ENCODE data around the gene HPN. TPM values are rescaled to one million over a fixed set of nuclear protein-coding genes. Genes with fewer than 3 reads are reported as not detected.

Gene HPN
- total and polyA plus RNA-seq, 2 of the 13 experiments (the other 11 are each of a cell fraction or from before 2014, with no cell fraction given), result 46.7 to 261 TPM

GRCh38 chr19:35073516-35073915 lies 32.0 kb downstream of the HPN start:
- ChIA-PET POLR2A (no interaction called here), CTCF (ENCODE audit: low intra/inter-chr PET ratio, low total read pairs) (no interaction called here)
- Histone ChIP-seq H3K27me3 (ENCODE audit: control insufficient read depth in 1 of 2, insufficient read depth in 2 of 2, low read length in 2 of 2) (peaks cover 14 to 43% of the 10 kb centered on the region in 2 experiments), H3K4me3 (replicated peaks in 1 of 3; ENCODE audit: insufficient read depth in 1 of 3, low read depth in 2 of 3, low read length in 3 of 3) (no peak overlapping the region), H2AFZ (ENCODE audit: low read length) (no peak overlapping the region), H3K36me3 (replicated peaks in 1 of 2; ENCODE audit: control insufficient read depth in 1 of 2, insufficient read depth in 2 of 2, low read length in 2 of 2) (no peaks in the 10 kb centered on the region), H3K4me1 (ENCODE audit: insufficient read depth, low read length) (peaks cover 3% of the 10 kb centered on the region), H3K27ac (ENCODE audit: extremely low read length, insufficient read depth, low read length) (no peak overlapping the region), H3K79me2 (ENCODE audit: insufficient read depth, low read length) (no peaks in the 10 kb centered on the region), H3K4me2 (ENCODE audit: low read depth, low read length) (no peak overlapping the region), H4K20me1 (ENCODE audit: insufficient read depth, low read length) (no peaks in the 10 kb centered on the region), H3K9ac (ENCODE audit: insufficient read depth, low read depth, low read length) (no peak overlapping the region), H3K9me3 (ENCODE audit: low read length) (peaks cover 11% of the 10 kb centered on the region)
- WGBS (ENCODE audit: low lambda C conversion rate), result 69% methylated on average over 6 of the region's 10 CpGs
- in situ Hi-C loops (cut with HindIII; ENCODE audit: extremely low pct_ligation_motif_present, low pct_unique_long_range_greater_than_20kb), result no loop called here
- TF ChIP-seq NPAS2 (CRISPR knock-in tag; IDR thresholded peaks at IDR 0.05; ENCODE audit: borderline replicate concordance) (no peak), FIP1L1 (IDR thresholded peaks at IDR 0.05; ENCODE audit: borderline replicate concordance, insufficient read depth, low read depth, low read length) (no peak), ZBTB3 (CRISPR knock-in tag; IDR thresholded peaks at IDR 0.05; ENCODE audit: borderline replicate concordance, low read depth) (no peak), ZNF670 (CRISPR knock-in tag; IDR thresholded peaks at IDR 0.05; ENCODE audit: borderline replicate concordance) (no peak)
- BruUV-seq (replicated peaks), result no TSS peak
- ATAC-seq, result no peak; the same call in 2 of the 3 replicates
- FAIRE-seq, result no peak
- no peak for DNase-seq (ENCODE audit: low spot score)
- intact Hi-C loops (cut with micrococcal nuclease; ENCODE audit: unreplicated experiment), result no loop called here

GRCh38 chr19:35073941-35074340 lies 32.4 kb downstream of the HPN start:
- POLR2A ChIA-PET, result no interaction called here
- in situ Hi-C loops (cut with HindIII; ENCODE audit: extremely low pct_ligation_motif_present, low pct_unique_long_range_greater_than_20kb), result no loop called here
- Histone ChIP-seq H3K9me3 (ENCODE audit: low read length) (peaks cover 11% of the 10 kb centered on the region), H3K36me3 (replicated peaks in 1 of 2; ENCODE audit: control insufficient read depth in 1 of 2, insufficient read depth in 2 of 2, low read length in 2 of 2) (no peaks in the 10 kb centered on the region), H2AFZ (ENCODE audit: low read length) (no peak overlapping the region), H3K4me2 (ENCODE audit: low read depth, low read length) (no peak overlapping the region), H3K27me3 (ENCODE audit: control insufficient read depth in 1 of 2, insufficient read depth in 2 of 2, low read length in 2 of 2) (peaks cover 14 to 46% of the 10 kb centered on the region in 2 experiments), H3K9ac (ENCODE audit: insufficient read depth, low read depth, low read length) (no peak overlapping the region), H3K4me1 (ENCODE audit: insufficient read depth, low read length) (no peaks in the 10 kb centered on the region), H4K20me1 (ENCODE audit: insufficient read depth, low read length) (no peaks in the 10 kb centered on the region), H3K4me3 (replicated peaks in 1 of 3; ENCODE audit: insufficient read depth in 1 of 3, low read depth in 2 of 3, low read length in 3 of 3) (no peak overlapping the region), H3K79me2 (ENCODE audit: insufficient read depth, low read length) (no peaks in the 10 kb centered on the region), H3K27ac (ENCODE audit: extremely low read length, insufficient read depth, low read length) (no peak overlapping the region)
- CTCF ChIA-PET (ENCODE audit: low intra/inter-chr PET ratio, low total read pairs), result no interaction called here
- no peak for DNase-seq (ENCODE audit: low spot score)
- ATAC-seq, result no peak
- intact Hi-C loops (cut with micrococcal nuclease; ENCODE audit: unreplicated experiment), result no loop called here
- WGBS (ENCODE audit: low lambda C conversion rate), result 40% methylated on average over 1 of the region's 8 CpGs
- no TSS peak for BruUV-seq (replicated peaks)
- no peak for FAIRE-seq
- TF ChIP-seq ZNF746 (CRISPR knock-in tag; IDR thresholded peaks at IDR 0.05) (no peak), IRF2 (CRISPR knock-in tag; IDR thresholded peaks at IDR 0.05) (no peak), RFX1 (IDR thresholded peaks at IDR 0.05) (no peak), ZNF256 (CRISPR knock-in tag; conservative IDR thresholded peaks at IDR 0.05) (no peak), ZNF703 (CRISPR knock-in tag; IDR thresholded peaks at IDR 0.05; ENCODE audit: borderline replicate concordance) (no peak), PLRG1 (conservative IDR thresholded peaks at IDR 0.05) (no peak), XRCC5 (optimal IDR thresholded peaks at IDR 0.05; ENCODE audit: low read length) (no peak), TRIM24 (CRISPR knock-in tag; IDR thresholded peaks at IDR 0.05) (no peak), ZNF12 (CRISPR knock-in tag; IDR thresholded peaks at IDR 0.05) (no peak), PCBP1 (IDR thresholded peaks at IDR 0.05; ENCODE audit: borderline replicate concordance, low read depth, low read length) (no peak), LBX2 (CRISPR knock-in tag; IDR thresholded peaks at IDR 0.05; ENCODE audit: borderline replicate concordance) (no peak), JARID2 (CRISPR knock-in tag; IDR thresholded peaks at IDR 0.05; ENCODE audit: insufficient replicate concordance) (no peak), ZNF44 (CRISPR knock-in tag; IDR thresholded peaks at IDR 0.05) (no peak), ZNF274 (CRISPR knock-in tag; IDR thresholded peaks at IDR 0.05) (no peak)
